WTC11 (cell line): Measurements from ENCODE around the gene SRSF11.

Experiments
- IRF2 ChIP-seq: sonication (generic); formaldehyde crosslinking; IDR thresholded peaks from 2 replicates; pipeline ENCODE4 v1.8.0; 2022; ENCODE audit warnings: low read depth, missing genetic modification reagents, borderline replicate concordance
- TF ChIP-seq, protein P1 (sequence below): sonication (generic); formaldehyde crosslinking; IDR thresholded peaks from 2 replicates; pipeline ENCODE4 v1.8.0; 2022; ENCODE audit warnings: mild to moderate bottlenecking, missing genetic modification reagents

- TF ChIP-seq, protein P1, sequence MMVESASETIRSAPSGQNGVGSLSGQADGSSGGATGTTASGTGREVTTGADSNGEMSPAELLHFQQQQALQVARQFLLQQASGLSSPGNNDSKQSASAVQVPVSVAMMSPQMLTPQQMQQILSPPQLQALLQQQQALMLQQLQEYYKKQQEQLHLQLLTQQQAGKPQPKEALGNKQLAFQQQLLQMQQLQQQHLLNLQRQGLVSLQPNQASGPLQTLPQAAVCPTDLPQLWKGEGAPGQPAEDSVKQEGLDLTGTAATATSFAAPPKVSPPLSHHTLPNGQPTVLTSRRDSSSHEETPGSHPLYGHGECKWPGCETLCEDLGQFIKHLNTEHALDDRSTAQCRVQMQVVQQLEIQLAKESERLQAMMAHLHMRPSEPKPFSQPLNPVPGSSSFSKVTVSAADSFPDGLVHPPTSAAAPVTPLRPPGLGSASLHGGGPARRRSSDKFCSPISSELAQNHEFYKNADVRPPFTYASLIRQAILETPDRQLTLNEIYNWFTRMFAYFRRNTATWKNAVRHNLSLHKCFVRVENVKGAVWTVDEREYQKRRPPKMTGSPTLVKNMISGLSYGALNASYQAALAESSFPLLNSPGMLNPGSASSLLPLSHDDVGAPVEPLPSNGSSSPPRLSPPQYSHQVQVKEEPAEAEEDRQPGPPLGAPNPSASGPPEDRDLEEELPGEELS (CRISPR knock-in tag): no peak
- no peak for TF ChIP-seq IRF2 (CRISPR knock-in tag)
Observed at GRCh38 chr1:70190180-70190579, 31.0 kb upstream of the SRSF11 start.
